ENCODE measurements around the gene PLA1A. TPM values are rescaled to one million over a fixed set of nuclear protein-coding genes. Genes with fewer than 3 reads are reported as not detected.

The PLA1A gene
- total RNA-seq, 1 donor = not detected

- TF ChIP-seq CTCF (IDR thresholded peaks at IDR 0.05; ENCODE audit: insufficient read depth, low read depth, low read length) = no peak
- DNase-seq (ENCODE audit: low read depth) = no peak
- H3K4me3 ChIP-seq (ENCODE audit: low read depth, low read length) = no peak overlapping the region
These were observed 68.4 kb downstream of the PLA1A start for GRCh38 chr3:119665954-119666559.

DNA sequence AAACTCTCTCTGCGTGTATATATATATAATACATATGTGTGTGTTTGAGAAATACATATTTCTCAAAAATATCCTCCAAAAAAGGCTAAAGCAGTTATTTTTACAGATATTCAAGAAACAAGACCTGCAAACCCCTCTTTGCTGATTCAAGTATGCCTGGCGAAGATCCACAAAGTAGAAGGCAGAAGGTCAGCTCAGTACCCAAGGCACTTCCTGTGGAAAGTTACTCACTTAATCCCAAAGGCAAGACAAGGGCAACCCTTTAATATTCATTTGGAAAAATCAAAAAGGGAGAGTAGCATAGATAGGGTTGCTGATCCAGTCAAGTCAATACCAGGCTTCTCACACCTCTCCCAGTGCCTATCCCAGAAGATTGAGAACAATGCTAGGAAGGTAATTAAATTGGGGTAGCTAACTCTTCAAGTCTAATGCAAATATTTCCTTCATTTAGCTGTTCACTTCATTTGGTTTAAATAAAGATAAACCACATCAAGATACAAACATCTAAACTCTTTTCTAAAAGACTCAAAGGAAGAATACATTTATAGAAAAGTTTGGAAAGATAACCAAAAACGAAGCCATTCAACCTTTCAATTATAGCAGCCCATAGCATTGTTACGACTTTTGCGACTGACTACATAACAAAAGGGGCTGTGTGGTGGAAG is 72.4 kb downstream of the PLA1A start:
- no peak for TF ChIP-seq CTCF (IDR thresholded peaks at IDR 0.05; ENCODE audit: insufficient read depth, low read depth, low read length)
- DNase-seq (ENCODE audit: low read depth) = peak; percentile 38
- H3K4me3 ChIP-seq (ENCODE audit: low read depth, low read length) = no peak overlapping the region

DNA sequence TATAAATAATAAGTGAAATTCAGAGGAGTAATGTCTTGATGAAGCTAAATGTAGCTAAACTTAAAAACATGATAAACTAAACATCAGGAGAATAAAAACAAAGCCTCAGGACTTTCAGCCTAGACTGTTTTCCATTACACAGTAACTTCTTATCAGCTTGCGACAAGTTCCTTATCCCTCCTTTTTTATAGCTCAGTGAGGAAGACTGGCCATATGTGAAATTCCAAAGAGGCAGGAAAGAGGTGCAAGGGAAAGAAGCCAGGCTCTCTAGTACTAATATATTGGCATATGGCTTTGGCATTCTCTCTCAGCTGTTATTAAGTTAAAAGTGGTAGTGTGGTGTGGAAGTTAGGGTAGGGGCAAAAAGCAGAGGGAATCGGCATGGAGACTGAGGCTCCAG is 75.1 kb downstream of the PLA1A start:
- peak; percentile 64 for DNase-seq (ENCODE audit: low read depth)
- H3K4me3 ChIP-seq (ENCODE audit: low read depth, low read length) = no peak overlapping the region
- no peak for TF ChIP-seq CTCF (IDR thresholded peaks at IDR 0.05; ENCODE audit: insufficient read depth, low read depth, low read length)

DNA sequence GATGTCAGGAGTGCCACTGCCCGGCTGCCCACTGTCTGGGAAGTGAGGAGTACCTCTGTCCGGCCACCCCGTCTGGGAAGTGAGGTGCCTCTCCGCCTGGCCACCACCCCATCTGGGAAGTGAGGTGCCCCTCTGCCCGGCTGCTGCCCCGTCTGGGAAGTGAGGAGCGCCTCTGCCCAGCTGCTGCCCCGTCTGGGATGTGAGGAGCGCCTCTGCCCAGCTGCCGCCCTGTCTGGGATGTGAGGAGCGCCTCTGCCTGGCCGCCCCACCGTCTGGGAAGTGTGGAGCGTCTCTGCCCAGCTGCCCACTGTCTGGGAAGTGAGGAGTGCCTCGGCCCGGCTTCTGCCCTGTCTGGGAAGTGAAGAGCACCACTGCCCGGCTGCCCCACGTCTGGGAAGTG is 76.2 kb downstream of the PLA1A start:
- H3K4me3 ChIP-seq (ENCODE audit: low read depth, low read length) = no peak overlapping the region
- no peak for TF ChIP-seq CTCF (IDR thresholded peaks at IDR 0.05; ENCODE audit: insufficient read depth, low read depth, low read length)
- no peak for DNase-seq (ENCODE audit: low read depth)

DNA sequence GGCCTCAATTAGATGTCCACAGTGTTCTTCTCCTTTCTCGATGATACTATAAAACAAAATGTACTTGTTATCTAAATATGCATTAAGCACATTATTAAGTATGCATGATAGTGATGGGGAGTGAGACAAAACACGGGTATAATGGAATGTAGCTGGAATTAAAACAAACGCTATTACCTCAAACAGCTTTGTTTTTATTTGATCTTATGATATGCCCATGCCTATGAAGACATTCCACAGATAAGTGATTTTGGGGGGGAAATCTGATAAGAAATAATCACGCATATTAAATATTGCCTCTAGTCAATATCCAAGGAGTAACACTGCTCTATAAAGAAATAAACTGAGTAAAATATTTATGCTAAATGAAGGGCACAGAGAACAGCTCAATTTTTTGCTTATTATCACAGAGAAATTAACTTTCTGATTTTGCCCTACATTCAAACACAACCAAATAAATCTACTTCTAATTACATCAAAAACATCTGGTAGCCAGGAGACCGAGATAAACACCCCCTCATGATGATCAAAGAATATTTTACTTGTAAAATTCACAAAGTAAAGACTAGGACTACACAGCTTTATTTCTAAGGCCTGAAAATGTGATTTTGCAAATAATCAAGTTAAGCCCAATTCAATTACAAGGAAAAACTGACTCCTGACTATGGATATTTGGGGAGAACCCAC is 77.6 kb downstream of the PLA1A start:
- TF ChIP-seq CTCF (IDR thresholded peaks at IDR 0.05; ENCODE audit: insufficient read depth, low read depth, low read length) = no peak
- H3K4me3 ChIP-seq (ENCODE audit: low read depth, low read length) = no peak overlapping the region
- no peak for DNase-seq (ENCODE audit: low read depth)

DNA sequence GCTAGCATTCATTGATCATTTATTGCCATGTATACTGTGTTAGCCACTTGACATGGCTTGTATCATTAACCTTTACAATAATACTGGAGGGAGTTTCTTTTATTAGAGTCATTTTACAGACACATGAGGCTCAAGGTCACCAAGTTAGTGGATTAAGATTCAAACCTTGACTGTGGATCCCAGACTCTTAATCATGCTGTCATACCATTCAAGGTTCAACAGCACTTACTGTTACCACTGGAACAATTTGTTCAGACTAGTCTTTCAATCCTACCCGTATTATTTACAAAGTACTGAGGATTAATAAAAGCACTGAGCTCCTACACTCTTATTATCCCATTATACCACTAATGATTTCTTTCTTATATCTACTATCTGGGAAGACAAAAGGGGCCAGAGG is 78.3 kb downstream of the PLA1A start:
- no peak for DNase-seq (ENCODE audit: low read depth)
- TF ChIP-seq CTCF (IDR thresholded peaks at IDR 0.05; ENCODE audit: insufficient read depth, low read depth, low read length) = no peak
- H3K4me3 ChIP-seq (ENCODE audit: low read depth, low read length) = peak overlapping the region; percentile 78

All from fibroblast of villous mesenchyme (primary cell).